CD4-positive, alpha-beta T cell treated with Interferon gamma for 1 hour (primary cell): ENCODE measurements around the gene SYT14.

ENCODE experiments used
- DNase-seq: peaks from one replicate; pipeline ENCODE4 v3.0.0-alpha.2; 2020

SYT14 gene

GRCh38 chr1:210214573-210215409, 276.8 kb downstream of the SYT14 start:
- no peak for DNase-seq

GRCh38 chr1:210217482-210217881, 279.5 kb downstream of the SYT14 start:
- DNase-seq, result no peak

- DNase-seq, result no peak
These were observed 280.0 kb downstream of the SYT14 start for GRCh38 chr1:210218047-210218446.
